ENCODE measurements around the gene KLF3. TPM values are rescaled to one million over a fixed set of nuclear protein-coding genes. Genes with fewer than 3 reads are reported as not detected.

Gene KLF3
- total RNA-seq, 1 donor from 2014 or later, result 24.8 TPM

DNA sequence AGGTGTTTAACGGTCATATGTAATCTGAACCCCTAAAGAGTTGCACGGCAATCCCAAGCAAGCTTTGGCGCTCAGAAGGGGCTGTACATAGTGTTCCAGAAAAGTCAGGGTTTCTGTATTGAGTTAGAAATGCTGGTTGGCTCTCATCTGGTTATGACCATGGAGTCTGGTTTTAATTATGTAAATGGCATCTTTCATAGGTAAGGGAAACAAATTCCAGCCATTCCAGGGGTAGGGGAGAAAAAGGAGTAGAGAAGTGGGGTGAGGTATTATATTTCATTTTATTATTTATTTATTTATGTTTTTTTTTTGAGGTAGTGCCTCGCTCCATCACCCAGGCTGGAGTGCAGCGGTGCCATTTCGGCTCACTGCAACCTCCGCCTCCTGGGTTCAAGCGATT, 15.9 kb downstream of the KLF3 start:
- no peaks in the 10 kb centered on the region for H3K27me3 Mint-ChIP-seq (ENCODE audit: insufficient read depth, low read depth)
- H2AFZ ChIP-seq (replicated peaks), result no peak overlapping the region
- H3K4me2 ChIP-seq, result no peak overlapping the region
- peaks cover 5% of the 10 kb centered on the region for H3K4me1 ChIP-seq
- H3K36me3 ChIP-seq, result peaks cover 5% of the 10 kb centered on the region
- peaks cover 29% of the 10 kb centered on the region for H3K4me1 Mint-ChIP-seq
- no peak overlapping the region for H3K27ac ChIP-seq
- no peak for DNase-seq (ENCODE audit: low spot score)
- peaks cover 79% of the 10 kb centered on the region for H4K20me1 ChIP-seq (ENCODE audit: low read depth)
- H3K79me2 ChIP-seq (ENCODE audit: low read depth), result peaks cover 98% of the 10 kb centered on the region
- no peaks in the 10 kb centered on the region for H3K27me3 ChIP-seq
- H3K9ac ChIP-seq, result no peak overlapping the region
- peak overlapping the region; percentile 77 for H3K27ac Mint-ChIP-seq
- no peaks in the 10 kb centered on the region for H3K9me3 Mint-ChIP-seq
- no peak for TF ChIP-seq EZH2phosphoT487 (IDR thresholded peaks at IDR 0.05)
- TF ChIP-seq, protein P1, sequence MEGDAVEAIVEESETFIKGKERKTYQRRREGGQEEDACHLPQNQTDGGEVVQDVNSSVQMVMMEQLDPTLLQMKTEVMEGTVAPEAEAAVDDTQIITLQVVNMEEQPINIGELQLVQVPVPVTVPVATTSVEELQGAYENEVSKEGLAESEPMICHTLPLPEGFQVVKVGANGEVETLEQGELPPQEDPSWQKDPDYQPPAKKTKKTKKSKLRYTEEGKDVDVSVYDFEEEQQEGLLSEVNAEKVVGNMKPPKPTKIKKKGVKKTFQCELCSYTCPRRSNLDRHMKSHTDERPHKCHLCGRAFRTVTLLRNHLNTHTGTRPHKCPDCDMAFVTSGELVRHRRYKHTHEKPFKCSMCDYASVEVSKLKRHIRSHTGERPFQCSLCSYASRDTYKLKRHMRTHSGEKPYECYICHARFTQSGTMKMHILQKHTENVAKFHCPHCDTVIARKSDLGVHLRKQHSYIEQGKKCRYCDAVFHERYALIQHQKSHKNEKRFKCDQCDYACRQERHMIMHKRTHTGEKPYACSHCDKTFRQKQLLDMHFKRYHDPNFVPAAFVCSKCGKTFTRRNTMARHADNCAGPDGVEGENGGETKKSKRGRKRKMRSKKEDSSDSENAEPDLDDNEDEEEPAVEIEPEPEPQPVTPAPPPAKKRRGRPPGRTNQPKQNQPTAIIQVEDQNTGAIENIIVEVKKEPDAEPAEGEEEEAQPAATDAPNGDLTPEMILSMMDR (IDR thresholded peaks at IDR 0.05), result no peak
- no peak for TF ChIP-seq EZH2 (IDR thresholded peaks at IDR 0.05)
- H3K4me3 Mint-ChIP-seq, result no peak overlapping the region
- no peak overlapping the region for H3K4me3 ChIP-seq
- H3K36me3 Mint-ChIP-seq, result peaks cover 30% of the 10 kb centered on the region
- H3K9me3 ChIP-seq (ENCODE audit: low read depth), result no peaks in the 10 kb centered on the region
- peaks cover 5% of the 10 kb centered on the region for H3F3A ChIP-seq (ENCODE audit: low read depth)

DNA sequence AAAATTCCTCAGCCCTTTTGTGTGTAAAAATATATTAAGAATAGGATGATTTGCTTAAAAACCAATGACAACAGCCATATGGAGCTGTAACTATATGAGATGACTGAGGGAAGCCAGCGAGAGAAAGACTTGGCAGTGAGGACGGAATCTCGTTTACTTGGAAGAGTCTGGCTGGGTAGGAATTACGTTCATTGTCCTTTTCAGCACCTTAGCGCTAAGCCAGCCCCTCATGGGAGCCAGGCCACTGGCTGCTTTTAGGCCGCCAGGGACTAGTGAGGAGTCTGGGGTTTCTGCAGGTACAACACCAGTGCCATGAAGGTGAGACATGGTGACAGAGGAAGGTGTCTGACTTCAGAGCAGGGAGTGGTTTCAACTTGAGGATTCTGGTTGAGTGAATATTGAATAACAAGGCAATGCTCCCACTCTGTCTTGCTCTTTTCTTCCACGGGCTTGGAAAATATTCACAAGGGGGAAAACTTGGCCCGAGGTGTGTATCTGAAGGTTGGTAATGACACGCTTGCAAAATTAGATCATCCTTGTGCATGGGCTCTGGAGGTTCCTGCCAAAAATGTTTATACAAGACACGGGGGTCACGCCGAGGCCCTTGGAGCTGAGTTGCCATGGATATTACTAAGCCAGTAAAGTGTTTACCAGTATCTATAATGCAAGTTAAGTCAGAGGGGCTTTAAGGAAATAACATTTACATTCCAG, 17.4 kb downstream of the KLF3 start:
- no peak for DNase-seq (ENCODE audit: low spot score)
- Mint-ChIP-seq H3K4me1 (peaks cover 20% of the 10 kb centered on the region), H3K27ac (no peak overlapping the region), H3K9me3 (no peaks in the 10 kb centered on the region), H3K36me3 (peaks cover 35% of the 10 kb centered on the region), H3K27me3 (ENCODE audit: insufficient read depth, low read depth) (no peaks in the 10 kb centered on the region), H3K4me3 (no peak overlapping the region)
- Histone ChIP-seq H3K79me2 (ENCODE audit: low read depth) (peaks cover 97% of the 10 kb centered on the region), H3K27ac (no peak overlapping the region), H3F3A (ENCODE audit: low read depth) (no peaks in the 10 kb centered on the region), H3K9me3 (ENCODE audit: low read depth) (no peaks in the 10 kb centered on the region), H2AFZ (replicated peaks) (no peak overlapping the region), H3K9ac (no peak overlapping the region), H3K4me1 (no peaks in the 10 kb centered on the region), H3K36me3 (peaks cover 5% of the 10 kb centered on the region), H4K20me1 (ENCODE audit: low read depth) (peaks cover 77% of the 10 kb centered on the region), H3K4me3 (no peak overlapping the region), H3K4me2 (no peak overlapping the region), H3K27me3 (no peaks in the 10 kb centered on the region)
- no peak for TF ChIP-seq EZH2phosphoT487 (IDR thresholded peaks at IDR 0.05)
- TF ChIP-seq, protein P1 (IDR thresholded peaks at IDR 0.05), result no peak
- TF ChIP-seq EZH2 (IDR thresholded peaks at IDR 0.05), result no peak

DNA sequence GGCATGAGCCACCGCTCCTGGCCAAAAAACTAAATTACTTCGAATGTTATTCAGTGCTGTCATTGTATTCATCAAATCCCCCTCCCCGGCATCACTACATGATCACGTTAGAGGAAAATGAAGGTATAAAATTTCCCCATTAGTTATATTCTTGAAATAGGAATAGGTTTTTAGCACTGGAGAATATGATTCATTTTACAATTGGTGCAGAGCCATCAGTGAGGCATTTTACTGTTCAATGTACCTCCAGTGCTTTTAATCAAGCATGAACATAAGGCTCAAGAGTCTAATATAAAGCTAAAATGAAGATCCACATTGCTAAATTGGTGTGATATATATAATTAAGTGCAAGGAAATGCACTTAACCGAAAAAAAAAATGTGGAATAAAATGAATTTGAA, 18.3 kb downstream of the KLF3 start:
- H4K20me1 ChIP-seq (ENCODE audit: low read depth), result peaks cover 84% of the 10 kb centered on the region
- DNase-seq (ENCODE audit: low spot score), result no peak
- H3K79me2 ChIP-seq (ENCODE audit: low read depth), result peaks cover 97% of the 10 kb centered on the region
- no peak overlapping the region for H3K4me2 ChIP-seq
- TF ChIP-seq EZH2 (IDR thresholded peaks at IDR 0.05) (no peak), EZH2phosphoT487 (IDR thresholded peaks at IDR 0.05) (no peak)
- TF ChIP-seq, protein P1 (IDR thresholded peaks at IDR 0.05), result no peak
- no peaks in the 10 kb centered on the region for H3K9me3 ChIP-seq (ENCODE audit: low read depth)
- H3K9ac ChIP-seq, result no peak overlapping the region
- H3K27ac Mint-ChIP-seq, result no peak overlapping the region
- no peak overlapping the region for H3K27ac ChIP-seq
- H3K4me3 Mint-ChIP-seq, result no peak overlapping the region
- peaks cover 19% of the 10 kb centered on the region for H3K4me1 Mint-ChIP-seq
- peaks cover 5% of the 10 kb centered on the region for H3K36me3 ChIP-seq
- no peak overlapping the region for H3K4me3 ChIP-seq
- H3K27me3 Mint-ChIP-seq (ENCODE audit: insufficient read depth, low read depth), result no peaks in the 10 kb centered on the region
- no peaks in the 10 kb centered on the region for H3K9me3 Mint-ChIP-seq
- H3K36me3 Mint-ChIP-seq, result peaks cover 38% of the 10 kb centered on the region
- H2AFZ ChIP-seq (replicated peaks), result no peak overlapping the region
- no peaks in the 10 kb centered on the region for H3K4me1 ChIP-seq
- no peaks in the 10 kb centered on the region for H3F3A ChIP-seq (ENCODE audit: low read depth)
- H3K27me3 ChIP-seq, result no peaks in the 10 kb centered on the region

All from neural progenitor cell (in vitro differentiated cells).